Measurements from ENCODE around the gene CEACAM21. TPM values are rescaled to one million over a fixed set of nuclear protein-coding genes. Genes with fewer than 3 reads are reported as not detected.

CEACAM21 gene
- total RNA-seq, 1 experiment from 2014 or later = 0.25 TPM

GRCh38 chr19:41587101-41587837, 11.3 kb downstream of the CEACAM21 start (continued):
- no peak for TF ChIP-seq ELF1 (IDR thresholded peaks at IDR 0.05; ENCODE audit: borderline replicate concordance, low read depth)
- no peak for TF ChIP-seq ATF3 (IDR thresholded peaks at IDR 0.05)

GRCh38 chr19:41587838-41588210, 11.9 kb downstream of the CEACAM21 start:
- intact Hi-C loops (cut with micrococcal nuclease) = no loop called here

GRCh38 chr19:41588497-41589209, 12.7 kb downstream of the CEACAM21 start:
- no peak for DNase-seq (ENCODE audit: low read depth, low spot score)
- Histone ChIP-seq H3K4me2 (ENCODE audit: low read length) (no peak overlapping the region), H3K79me2 (ENCODE audit: insufficient read depth, low read length) (no peaks in the 10 kb centered on the region), H3K4me3 (replicated peaks in 1 of 2; ENCODE audit: low read depth in 1 of 2, low read length in 2 of 2) (no peak overlapping the region), H3K27ac (ENCODE audit: low read depth, low read length) (no peak overlapping the region), H3K9me2 (ENCODE audit: insufficient read depth) (no peaks in the 10 kb centered on the region), H3K36me3 (ENCODE audit: control insufficient read depth in 1 of 2, insufficient read depth in 2 of 2, low read length in 2 of 2) (no peaks in the 10 kb centered on the region), H3K9ac (ENCODE audit: low read length) (no peak overlapping the region), H3K27me3 (ENCODE audit: insufficient read depth, low read length) (0 out of 2 replicates have a peak, but pooled peaks cover 4% of the 10 kb centered on the region), H4K20me1 (ENCODE audit: insufficient read depth) (no peaks in the 10 kb centered on the region), H2AFZ (ENCODE audit: low read depth, low read length, poor library complexity, severe bottlenecking) (no peak overlapping the region), H3K4me1 (ENCODE audit: control insufficient read depth in 1 of 2, insufficient read depth in 2 of 2, low read length in 2 of 2) (no peaks in the 10 kb centered on the region), H3K9me3 (ENCODE audit: control insufficient read depth in 1 of 2, insufficient read depth in 1 of 2, low read depth in 1 of 2, low read length in 2 of 2) (no peaks in the 10 kb centered on the region)
- TF ChIP-seq REST (IDR thresholded peaks at IDR 0.05; ENCODE audit: low read depth) (peak; percentile 99; the same call in 1 of the 2 replicates), SP1 (IDR thresholded peaks at IDR 0.05; ENCODE audit: low read depth) (no peak)
- no peak for ATAC-seq
- no TSS peak for BruUV-seq (replicated peaks)
- CTCF ChIA-PET = interaction anchor here (1.5 kb wide), 1 partner anchor 9 kb away, joined by 5 read pairs; no protein-coding TSS in a partner anchor
- intact Hi-C loops (cut with micrococcal nuclease) = no loop called here
- RAD21 ChIA-PET (ENCODE audit: low non-redundant PET in 1 of 2, low total read pairs in 2 of 2, uncharacterized antibody in 2 of 2, unreplicated experiment in 2 of 2) = no interaction called here
- POLR2A ChIA-PET = no interaction called here

More at GRCh38 chr19:41587838-41588210, 11.9 kb downstream of the CEACAM21 start:
- H3K9ac ChIP-seq (ENCODE audit: low read length) = no peak overlapping the region
- H3K4me1 ChIP-seq (ENCODE audit: control insufficient read depth in 1 of 2, insufficient read depth in 2 of 2, low read length in 2 of 2) = no peaks in the 10 kb centered on the region
- no peaks in the 10 kb centered on the region; a peak in 1 of 4 replicates for H3K9me3 ChIP-seq (ENCODE audit: control insufficient read depth in 1 of 2, insufficient read depth in 1 of 2, low read depth in 1 of 2, low read length in 2 of 2)
- DNase-seq (ENCODE audit: low read depth, low spot score) (no peak), ATAC-seq (no peak)
- POLR2A ChIA-PET = no interaction called here
- RAD21 ChIA-PET (ENCODE audit: low non-redundant PET in 1 of 2, low total read pairs in 2 of 2, uncharacterized antibody in 2 of 2, unreplicated experiment in 2 of 2) = no interaction called here
- H3K4me2 ChIP-seq (ENCODE audit: low read length) = no peak overlapping the region
- H4K20me1 ChIP-seq (ENCODE audit: insufficient read depth) = no peaks in the 10 kb centered on the region
- H3K9me2 ChIP-seq (ENCODE audit: insufficient read depth) = no peaks in the 10 kb centered on the region
- no peak for TF ChIP-seq POLR2AphosphoS5 (IDR thresholded peaks at IDR 0.05; ENCODE audit: low read depth, low read length)
- H3K79me2 ChIP-seq (ENCODE audit: insufficient read depth, low read length) = no peaks in the 10 kb centered on the region
- no peak overlapping the region for H3K4me3 ChIP-seq (replicated peaks in 1 of 2; ENCODE audit: low read depth in 1 of 2, low read length in 2 of 2)
- BruUV-seq (replicated peaks) = no TSS peak
- H2AFZ ChIP-seq (ENCODE audit: low read depth, low read length, poor library complexity, severe bottlenecking) = no peak overlapping the region
- no peak overlapping the region for H3K27ac ChIP-seq (ENCODE audit: low read depth, low read length)
- CTCF ChIA-PET = interaction anchor here (1.5 kb wide), 1 partner anchor 9 kb away, joined by 5 read pairs; no protein-coding TSS in a partner anchor
- 0 out of 2 replicates have a peak, but pooled peaks cover 4% of the 10 kb centered on the region for H3K27me3 ChIP-seq (ENCODE audit: insufficient read depth, low read length)
- no peaks in the 10 kb centered on the region for H3K36me3 ChIP-seq (ENCODE audit: control insufficient read depth in 1 of 2, insufficient read depth in 2 of 2, low read length in 2 of 2)
